A549 (cell line): ENCODE results near the gene BPIFB2. TPM values are rescaled to one million over a fixed set of nuclear protein-coding genes. Genes with fewer than 3 reads are reported as not detected.

Source experiments
- ATAC-seq, 2 experiments: fragments of 200-7000 bp in 1 of 2; fragments of >200 bp in 1 of 2; cut with Nextera tagmentation in 1 of 2; cut with Tn5 transposase in 1 of 2; 3 replicates each; pipeline versions ENCODE4 v1.8.0 to v1.9.1; 2018 to 2020; ENCODE audit warnings: mild to moderate bottlenecking in 1 of 2, moderate library complexity in 1 of 2
- CTCF ChIA-PET: fragments of 300-600 bp; sonication (Branson Sonifier 250); formaldehyde crosslinking; extraction: SDS; loops from one replicate; lab custom pipeline; 2021; ENCODE audit warnings: antibody characterized with exemption, inconsistent platforms; lab: Yijun Ruan, JAX
- POLR2A ChIA-PET: fragments of 350-600 bp; formaldehyde crosslinking; extraction: SDS; loops from one replicate; lab custom pipeline; 2021; ENCODE audit warnings: antibody characterized with exemption, inconsistent platforms; lab: Yijun Ruan, JAX
- DNase-seq, 2 experiments: peaks; one replicate each; pipeline versions ENCODE4 v3.0.0 to v3.0.0-alpha.2; 2011 to 2016; ENCODE audit warnings: low read depth in 1 of 2, low spot score in 1 of 2
- FAIRE-seq: peaks from 2 replicates; lab custom pipeline; 2011; peaks lifted over from hg19 to GRCh38; lab: Jason Lieb, UNC
- H3K27ac ChIP-seq, 2 experiments: fragments of >200 bp; sonication (Bioruptor Twin); formaldehyde crosslinking; 3 replicates each; pipeline ENCODE4 v1.5.1; 2016 to 2017
- H3K4me1 ChIP-seq: fragments of >200 bp; sonication (Bioruptor Twin); formaldehyde crosslinking; 3 replicates; pipeline ENCODE4 v1.6.1; 2016
- H3K4me2 ChIP-seq: fragments of >200 bp; sonication (Bioruptor Twin); formaldehyde crosslinking; 3 replicates; pipeline ENCODE4 v1.6.1; 2016
- H3K4me3 ChIP-seq: fragments of >200 bp; sonication (Bioruptor Twin); formaldehyde crosslinking; 3 replicates; pipeline ENCODE4 v1.5.1; 2016
- H3K9me3 ChIP-seq: fragments of >200 bp; sonication (Bioruptor Twin); formaldehyde crosslinking; 3 replicates; pipeline ENCODE4 v1.6.1; 2016
- ATOH8 ChIP-seq: fragments of 250-450 bp; sonication (Bioruptor Pico); IDR thresholded peaks from 2 replicates; pipeline ENCODE4 v1.5.0; 2020; ENCODE audit warnings: low read depth, mild to moderate bottlenecking, moderate library complexity
- BCL3 ChIP-seq: fragments of >200 bp; sonication (Bioruptor Twin); formaldehyde crosslinking; IDR thresholded peaks from 3 replicates; pipeline ENCODE4 v1.6.1; 2016
- CBX8 ChIP-seq: fragments of 200-600 bp; sonication (generic); IDR thresholded peaks from 2 replicates; pipeline ENCODE4 v1.6.1; 2016
- CTCF ChIP-seq: fragments of >200 bp; sonication (Bioruptor Twin); formaldehyde crosslinking; IDR thresholded peaks from 3 replicates; pipeline ENCODE4 v1.5.1; 2016
- E2F6 ChIP-seq: IDR thresholded peaks from 2 replicates; pipeline ENCODE4 v1.6.1; 2012; ENCODE audit warnings: low read depth, borderline replicate concordance
- ELK1 ChIP-seq: fragments of 150-350 bp; IDR thresholded peaks from 2 replicates; pipeline ENCODE4 v1.6.1; 2014; ENCODE audit warnings: low read depth, mild to moderate bottlenecking, low read length
- ESRRA ChIP-seq: fragments of 150-350 bp; IDR thresholded peaks from 2 replicates; pipeline ENCODE4 v1.6.1; 2014; ENCODE audit warnings: mild to moderate bottlenecking, low read length, borderline replicate concordance
- GATA3 ChIP-seq: IDR thresholded peaks from 2 replicates; pipeline ENCODE4 v1.6.1; 2012; ENCODE audit warnings: borderline replicate concordance
- HDAC2 ChIP-seq: fragments of 200-600 bp; sonication (generic); IDR thresholded peaks from 2 replicates; pipeline ENCODE4 v1.6.1; 2016
- HOXA7 ChIP-seq: fragments of 250-450 bp; sonication (Bioruptor Pico); IDR thresholded peaks from 2 replicates; pipeline ENCODE4 v1.5.0; 2020; ENCODE audit warnings: mild to moderate bottlenecking, moderate library complexity
- HOXB13 ChIP-seq: fragments of 250-450 bp; sonication (Bioruptor Pico); IDR thresholded peaks from 2 replicates; pipeline ENCODE4 v1.5.0; 2020; ENCODE audit warnings: low read depth, mild to moderate bottlenecking, moderate library complexity
- KDM5A ChIP-seq: fragments of 200-600 bp; sonication (generic); IDR thresholded peaks from 2 replicates; pipeline ENCODE4 v1.6.1; 2016; ENCODE audit warnings: antibody characterized with exemption, mild to moderate bottlenecking
- MAFK ChIP-seq: fragments of 450-650 bp; IDR thresholded peaks from 2 replicates; pipeline ENCODE4 v1.6.1; 2014; ENCODE audit not compliant: partially characterized antibody
- MAZ ChIP-seq: fragments of 150-350 bp; IDR thresholded peaks from 2 replicates; pipeline ENCODE4 v1.6.1; 2014; ENCODE audit warnings: antibody characterized with exemption, low read depth, low read length, borderline replicate concordance
- NPAS2 ChIP-seq: fragments of 250-450 bp; sonication (Bioruptor Pico); IDR thresholded peaks from 2 replicates; pipeline ENCODE4 v1.8.0; 2022; ENCODE audit warnings: mild to moderate bottlenecking, moderate library complexity, borderline replicate concordance
- RARB ChIP-seq: fragments of 250-450 bp; sonication (Bioruptor Pico); IDR thresholded peaks from 2 replicates; pipeline ENCODE4 v1.8.0; 2021; ENCODE audit warnings: mild to moderate bottlenecking, moderate library complexity
- RNF2 ChIP-seq: fragments of 200-600 bp; sonication (generic); IDR thresholded peaks from 2 replicates; pipeline ENCODE4 v1.6.1; 2016; ENCODE audit warnings: low read depth, mild to moderate bottlenecking, antibody characterized with exemption, moderate library complexity, borderline replicate concordance
- SREBF2 ChIP-seq: fragments of 450-650 bp; IDR thresholded peaks from 2 replicates; pipeline ENCODE4 v1.6.1; 2014; ENCODE audit warnings: mild to moderate bottlenecking, moderate library complexity
- TFCP2L1 ChIP-seq: fragments of 250-450 bp; sonication (Bioruptor Pico); IDR thresholded peaks from 2 replicates; pipeline ENCODE4 v1.5.0; 2021; ENCODE audit warnings: mild to moderate bottlenecking
- ZFP36 ChIP-seq: fragments of 450-650 bp; IDR thresholded peaks from 2 replicates; pipeline ENCODE4 v1.6.1; 2014; ENCODE audit warnings: borderline replicate concordance; ENCODE audit not compliant: partially characterized antibody
- ZNF302 ChIP-seq: fragments of 250-450 bp; sonication (Bioruptor Pico); IDR thresholded peaks from 2 replicates; pipeline ENCODE4 v1.9.0; 2021; ENCODE audit warnings: inconsistent platforms, mild to moderate bottlenecking, moderate library complexity
- WGBS: methylation state at CpG from one replicate; pipeline ENCODE4 v1.1.6; 2017; ENCODE audit errors: missing lambda C conversion rate; 5-methylcytosine and 5-hydroxymethylcytosine counted together
- polyA plus RNA-seq, 4 experiments: library from polyadenylated mRNA; depleted of rRNA in 3 of 4; stranded (reverse); fragments of >200 nt; fragmentation: RNase III in 1 of 4; extraction: RNeasy Plus Mini Kit Qiagen cat#74134 plus additional on column Dnase treatment in 1 of 4; gene quantifications; 2 replicates in 3 of 4; 3 replicates in 1 of 4; pipeline ENCODE4 v1.2.3, GENCODE V29; 2011 to 2017

BPIFB2 gene
- polyA plus RNA-seq, 2 of the 4 experiments (the other 2 are of a cell fraction), result not detected

- H3K27ac ChIP-seq, result no peak overlapping the region
- H3K4me3 ChIP-seq, result no peak overlapping the region
- H3K9me3 ChIP-seq, result no peaks in the 10 kb centered on the region
- TF ChIP-seq RARB (CRISPR knock-in tag) (no peak), RNF2 (no peak), ESRRA (no peak), ATOH8 (no peak), SREBF2 (no peak), ZNF302 (CRISPR knock-in tag) (no peak), MAZ (no peak), KDM5A (no peak), HDAC2 (no peak), CTCF (no peak), MAFK (no peak), ELK1 (no peak), TFCP2L1 (CRISPR knock-in tag) (no peak), BCL3 (no peak), CBX8 (no peak), NPAS2 (CRISPR knock-in tag) (no peak), E2F6 (no peak), HOXB13 (no peak), GATA3 (no peak)
- CTCF ChIA-PET, result no interaction called here
- ATAC-seq (no peak), DNase-seq (no peak), FAIRE-seq (no peak)
- POLR2A ChIA-PET, result no interaction called here
- 31% methylated on average over 6 of the region's 6 CpGs for WGBS
- H3K4me1 ChIP-seq, result no peaks in the 10 kb centered on the region
- H3K4me2 ChIP-seq, result no peak overlapping the region
Observed at GRCh38 chr20:32980990-32981389, 26.5 kb upstream of the BPIFB2 start.

- ChIA-PET POLR2A (no interaction called here), CTCF (interaction anchor here (2.1 kb wide), 1 partner anchor 13 kb away, joined by 5 read pairs; no protein-coding TSS in a partner anchor)
- TF ChIP-seq ZFP36 (peak; percentile 32), HOXA7 (CRISPR knock-in tag) (no peak)
- H3K27ac ChIP-seq, result no peak overlapping the region
- no peaks in the 10 kb centered on the region for H3K9me3 ChIP-seq
- DNase-seq (no peak), ATAC-seq (no peak), FAIRE-seq (no peak)
- H3K4me1 ChIP-seq, result no peaks in the 10 kb centered on the region
- 48% methylated on average over 10 of the region's 10 CpGs for WGBS
- no peak overlapping the region for H3K4me3 ChIP-seq
- no peak overlapping the region for H3K4me2 ChIP-seq
Observed at GRCh38 chr20:32982617-32983458, 24.7 kb upstream of the BPIFB2 start.
